Skeletal muscle satellite cell (primary cell): Measurements from ENCODE around the gene CA5A.

Experiments
- H3K27me3 ChIP-seq: 2 replicates; pipeline ENCODE4 v1.7.0; 2013; ENCODE audit warnings: low read length; ENCODE audit not compliant: control insufficient read depth, insufficient read depth
- H3K36me3 ChIP-seq: 2 replicates; pipeline ENCODE4 v1.7.0; 2013; ENCODE audit warnings: mild to moderate bottlenecking, control low read depth, low read length; ENCODE audit not compliant: insufficient read depth
- H3K4me1 ChIP-seq: 2 replicates; pipeline ENCODE4 v1.7.0; 2013; ENCODE audit warnings: low read length; ENCODE audit not compliant: control insufficient read depth, insufficient read depth
- H3K4me2 ChIP-seq: 2 replicates; pipeline ENCODE4 v1.7.0; 2013; ENCODE audit warnings: mild to moderate bottlenecking, low read length
- H3K4me3 ChIP-seq: 2 replicates; pipeline ENCODE4 v1.7.0; 2013; ENCODE audit warnings: low read length
- H3K9ac ChIP-seq: 2 replicates; pipeline ENCODE4 v1.7.0; 2013; ENCODE audit warnings: mild to moderate bottlenecking, low read depth, low read length, moderate library complexity
- H3K9me3 ChIP-seq: replicated peaks from 2 replicates; pipeline ENCODE4 v1.7.0; 2013; ENCODE audit warnings: mild to moderate bottlenecking, control low read depth, low read length

Gene CA5A

GRCh38 chr16:87953308-87954215, 17.2 kb upstream of the CA5A start:
- H3K4me3 ChIP-seq = peak overlapping the region; percentile 5
- H3K4me2 ChIP-seq = peak overlapping the region; percentile 97
- peaks cover 45% of the 10 kb centered on the region for H3K4me1 ChIP-seq
- H3K9me3 ChIP-seq = no peaks in the 10 kb centered on the region
- H3K9ac ChIP-seq = peak overlapping the region; percentile 100
- H3K36me3 ChIP-seq = peaks cover 22% of the 10 kb centered on the region
- no peaks in the 10 kb centered on the region for H3K27me3 ChIP-seq

DNA sequence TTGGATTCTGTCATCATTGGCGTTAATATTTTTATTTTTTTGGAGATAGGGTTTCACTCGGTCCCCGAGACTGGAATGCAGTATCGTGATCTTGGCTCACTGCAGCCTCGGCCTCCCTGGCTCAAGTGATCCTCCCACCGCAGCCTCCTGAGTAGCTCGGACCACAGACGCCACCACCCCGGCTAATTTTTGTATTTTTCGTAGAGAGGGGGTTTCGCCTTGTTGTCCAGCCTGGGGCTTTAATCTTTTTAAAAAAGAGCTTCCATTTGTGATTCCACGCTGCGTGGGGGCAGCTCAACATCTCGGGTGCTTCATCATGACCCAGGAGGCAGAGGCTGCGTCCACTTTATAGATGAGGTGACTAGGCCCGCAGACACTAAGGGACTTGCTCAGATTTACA, 16.4 kb upstream of the CA5A start:
- Histone ChIP-seq H3K4me2 (peak overlapping the region; percentile 97), H3K27me3 (no peaks in the 10 kb centered on the region), H3K4me3 (peak overlapping the region; percentile 100), H3K4me1 (peaks cover 45% of the 10 kb centered on the region), H3K9ac (peak overlapping the region; percentile 100), H3K9me3 (no peaks in the 10 kb centered on the region), H3K36me3 (peaks cover 22% of the 10 kb centered on the region)

GRCh38 chr16:87951552-87952538, 15.5 kb upstream of the CA5A start:
- H3K36me3 ChIP-seq = peaks cover 18% of the 10 kb centered on the region
- H3K4me1 ChIP-seq = peaks cover 45% of the 10 kb centered on the region
- no peaks in the 10 kb centered on the region for H3K27me3 ChIP-seq
- H3K9ac ChIP-seq = peak overlapping the region; percentile 100
- peak overlapping the region; percentile 100 for H3K4me3 ChIP-seq
- H3K4me2 ChIP-seq = peak overlapping the region; percentile 97
- H3K9me3 ChIP-seq = no peaks in the 10 kb centered on the region

- peak within 1 kb of the TSS; percentile 97 for H3K4me2 ChIP-seq
- H3K4me3 ChIP-seq = peak within 1 kb of the TSS; percentile 100
- peaks cover 15% of the 10 kb centered on the region for H3K36me3 ChIP-seq
- H3K4me1 ChIP-seq = peaks cover 37% of the 10 kb centered on the region
- H3K9ac ChIP-seq = peak within 1 kb of the TSS; percentile 100
- no peaks in the 10 kb centered on the region for H3K27me3 ChIP-seq
- H3K9me3 ChIP-seq = no peaks in the 10 kb centered on the region
Measured at GRCh38 chr16:87950765-87951551, 14.6 kb upstream of the CA5A start, which contains the start of gene BANP. Gene BANP (plus strand): TSS chr16:87951434. CDS start chr16:87975116, 23,682 bp downstream.

- H3K9me3 ChIP-seq = no peaks in the 10 kb centered on the region
- H3K4me1 ChIP-seq = peaks cover 27% of the 10 kb centered on the region
- no peak overlapping the region for H3K9ac ChIP-seq
- no peak overlapping the region for H3K4me2 ChIP-seq
- no peaks in the 10 kb centered on the region for H3K27me3 ChIP-seq
- H3K36me3 ChIP-seq = peaks cover under 1% of the 10 kb centered on the region
- no peak overlapping the region for H3K4me3 ChIP-seq
Measured at GRCh38 chr16:87949071-87949744, 12.9 kb upstream of the CA5A start.

DNA sequence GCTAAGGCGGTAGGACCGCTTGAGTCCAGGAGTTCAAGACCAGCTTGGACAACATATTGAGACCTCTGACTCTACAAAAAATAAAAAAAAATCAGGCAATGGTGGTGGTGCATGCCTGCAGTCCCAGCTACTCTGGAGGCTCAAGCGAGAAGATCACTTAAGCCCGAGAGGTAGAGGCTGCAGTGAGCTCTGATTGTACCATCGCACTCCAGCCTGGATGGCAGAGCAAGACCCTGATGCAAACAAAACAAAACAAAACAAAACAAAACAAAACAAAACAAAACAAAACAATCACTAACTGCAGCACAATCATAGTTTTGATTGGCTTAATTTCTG, 12.4 kb upstream of the CA5A start:
- no peak overlapping the region for H3K4me2 ChIP-seq
- no peaks in the 10 kb centered on the region for H3K9me3 ChIP-seq
- no peaks in the 10 kb centered on the region for H3K36me3 ChIP-seq
- no peak overlapping the region for H3K9ac ChIP-seq
- peaks cover 24% of the 10 kb centered on the region for H3K4me1 ChIP-seq
- H3K27me3 ChIP-seq = no peaks in the 10 kb centered on the region
- H3K4me3 ChIP-seq = no peak overlapping the region

- Histone ChIP-seq H3K9ac (no peak overlapping the region), H3K4me3 (no peak overlapping the region)
Measured at GRCh38 chr16:87948119-87948545, 11.8 kb upstream of the CA5A start.

DNA sequence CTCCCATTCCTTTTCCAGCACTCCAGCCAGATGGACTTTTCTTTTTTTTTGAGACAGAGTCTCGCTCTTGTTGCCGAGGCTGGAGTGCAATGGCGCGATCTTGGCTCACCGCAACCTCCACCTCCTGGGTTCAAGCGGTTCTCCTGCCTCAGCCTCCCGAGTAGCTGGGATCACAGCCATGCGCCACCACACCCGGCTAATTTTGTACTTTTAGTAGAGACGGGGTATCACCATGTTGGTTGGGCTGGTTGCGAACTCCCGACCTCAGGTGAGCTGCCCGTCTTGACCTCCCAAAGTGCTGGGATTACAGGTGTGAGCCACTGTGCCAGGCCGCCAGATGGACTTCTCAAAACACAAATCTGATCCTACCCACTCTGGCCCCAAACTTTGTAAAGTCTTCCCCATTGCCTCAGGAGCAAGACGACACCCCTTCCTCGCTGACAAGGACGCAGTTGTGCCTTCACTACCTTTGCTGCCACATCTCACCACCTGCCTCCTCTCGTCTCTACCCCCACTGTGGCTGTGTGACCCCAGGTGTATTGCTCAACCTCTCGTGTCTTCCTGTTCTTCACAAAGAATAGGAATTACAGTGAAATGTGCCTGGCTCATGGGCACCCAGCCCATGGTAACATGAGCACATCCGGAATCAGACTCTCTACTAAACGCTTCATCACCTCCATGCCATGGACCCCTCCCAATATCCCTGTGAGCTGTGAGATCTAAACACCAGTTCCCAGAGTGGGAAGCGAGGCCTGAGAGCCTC, 11.2 kb upstream of the CA5A start:
- H3K9ac ChIP-seq = no peak overlapping the region
- H3K4me3 ChIP-seq = no peak overlapping the region

More at GRCh38 chr16:87948119-87948545, 11.8 kb upstream of the CA5A start:
- H3K4me2 ChIP-seq = no peak overlapping the region
- no peaks in the 10 kb centered on the region for H3K27me3 ChIP-seq
- no peaks in the 10 kb centered on the region for H3K9me3 ChIP-seq
- H3K36me3 ChIP-seq = no peaks in the 10 kb centered on the region
- peaks cover 18% of the 10 kb centered on the region for H3K4me1 ChIP-seq

DNA sequence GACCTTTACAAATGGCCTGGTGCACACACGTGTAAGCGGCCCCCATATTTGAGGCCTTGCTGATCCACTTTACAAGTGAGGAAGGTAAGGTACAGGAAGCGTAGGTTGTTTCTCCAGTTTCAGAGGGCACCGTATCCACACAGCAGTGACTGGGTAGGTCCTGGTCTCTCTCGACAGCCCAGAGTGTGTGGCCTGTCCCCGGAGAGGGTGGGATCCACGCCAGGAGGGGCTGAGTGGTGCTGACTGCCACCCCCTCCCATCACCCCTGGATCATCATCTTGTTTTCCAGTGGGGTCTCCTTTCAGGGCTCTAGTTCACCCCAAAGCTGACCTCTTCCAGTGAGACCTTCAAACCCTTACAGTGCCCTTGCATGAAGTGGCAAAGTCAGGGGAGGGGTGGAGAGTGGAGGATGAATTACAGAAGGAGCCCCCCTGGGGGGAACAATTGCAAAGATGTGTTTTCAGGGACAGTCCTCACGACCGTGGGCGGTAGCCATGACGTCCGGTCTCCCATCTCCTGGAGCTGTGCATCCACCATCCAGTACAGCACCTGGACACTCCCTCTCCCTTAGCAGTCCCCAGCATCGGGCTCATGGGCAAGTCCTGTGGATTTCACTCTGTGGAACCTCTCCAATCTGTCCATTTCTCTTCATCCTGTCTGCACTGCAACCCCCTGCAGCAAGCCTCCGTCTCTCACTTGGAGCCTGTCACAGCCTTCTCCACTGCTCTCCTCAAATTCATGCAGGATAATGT, 10.4 kb upstream of the CA5A start:
- Histone ChIP-seq H3K4me2 (no peak overlapping the region), H3K9ac (no peak overlapping the region), H3K4me3 (no peak overlapping the region), H3K4me1 (peaks cover 6% of the 10 kb centered on the region), H3K36me3 (no peaks in the 10 kb centered on the region), H3K9me3 (no peaks in the 10 kb centered on the region), H3K27me3 (no peaks in the 10 kb centered on the region)

More for the DNA sequence above, 11.2 kb upstream of the CA5A start:
- Histone ChIP-seq H3K9me3 (no peaks in the 10 kb centered on the region), H3K4me2 (no peak overlapping the region), H3K36me3 (no peaks in the 10 kb centered on the region), H3K27me3 (no peaks in the 10 kb centered on the region), H3K4me1 (peaks cover 12% of the 10 kb centered on the region)
